HEK293T (cell line): Measurements from ENCODE around the gene WFDC2.

Source experiments
- CTCF ChIA-PET: fragments of 350-600 bp; formaldehyde crosslinking; extraction: SDS; loops from one replicate; lab custom pipeline; 2021; ENCODE audit warnings: antibody characterized with exemption, inconsistent platforms; lab: Yijun Ruan, JAX
- POLR2A ChIA-PET: fragments of 350-600 bp; formaldehyde crosslinking; extraction: SDS; loops from one replicate; lab custom pipeline; 2020; ENCODE audit warnings: antibody characterized with exemption, inconsistent platforms; lab: Yijun Ruan, JAX
- DNase-seq: peaks from one replicate; pipeline ENCODE4 v3.0.0; 2012; ENCODE audit warnings: mixed read lengths; ENCODE audit errors: extremely low spot score
- ARNT ChIP-seq: fragments of 450-650 bp; IDR thresholded peaks from 2 replicates; pipeline ENCODE4 v1.6.1; 2017; ENCODE audit warnings: mild to moderate bottlenecking
- BHLHE40 ChIP-seq: fragments of 450-650 bp; IDR thresholded peaks from 2 replicates; pipeline ENCODE4 v1.6.1; 2016; ENCODE audit warnings: mild to moderate bottlenecking, moderate library complexity, borderline replicate concordance
- CTBP1 ChIP-seq: fragments of 450-650 bp; IDR thresholded peaks from 2 replicates; pipeline ENCODE4 v1.6.1; 2016; ENCODE audit warnings: borderline replicate concordance
- ELF4 ChIP-seq: fragments of 450-650 bp; IDR thresholded peaks from 2 replicates; pipeline ENCODE4 v1.6.1; 2017; ENCODE audit warnings: antibody characterized with exemption
- FOXA1 ChIP-seq: fragments of 450-650 bp; IDR thresholded peaks from 2 replicates; pipeline ENCODE4 v1.6.1; 2016; ENCODE audit warnings: mild to moderate bottlenecking
- FOXK2 ChIP-seq: fragments of 450-650 bp; IDR thresholded peaks from 2 replicates; pipeline ENCODE4 v1.6.1; 2016; ENCODE audit warnings: mild to moderate bottlenecking
- FOXM1 ChIP-seq: fragments of 450-650 bp; IDR thresholded peaks from 2 replicates; pipeline ENCODE4 v1.6.1; 2017; ENCODE audit warnings: mild to moderate bottlenecking, borderline replicate concordance
- HDGF ChIP-seq: fragments of 450-650 bp; IDR thresholded peaks from 2 replicates; pipeline ENCODE4 v1.6.1; 2017; ENCODE audit warnings: antibody characterized with exemption, borderline replicate concordance
- L3MBTL2 ChIP-seq: fragments of 450-650 bp; conservative IDR thresholded peaks from 2 replicates; pipeline ENCODE4 v1.6.1; 2016; ENCODE audit warnings: mild to moderate bottlenecking
- LEF1 ChIP-seq: fragments of 450-650 bp; IDR thresholded peaks from 2 replicates; pipeline ENCODE4 v1.6.1; 2017; ENCODE audit warnings: mild to moderate bottlenecking, borderline replicate concordance
- NFRKB ChIP-seq: fragments of 450-650 bp; IDR thresholded peaks from 2 replicates; pipeline ENCODE4 v1.6.1; 2016; ENCODE audit warnings: mild to moderate bottlenecking, moderate library complexity
- PKNOX1 ChIP-seq: fragments of 450-650 bp; IDR thresholded peaks from 2 replicates; pipeline ENCODE4 v1.6.1; 2016
- SP1 ChIP-seq: fragments of 450-650 bp; IDR thresholded peaks from 2 replicates; pipeline ENCODE4 v1.6.1; 2017
- SUZ12 ChIP-seq: fragments of 450-650 bp; IDR thresholded peaks from 2 replicates; pipeline ENCODE4 v1.6.1; 2016; ENCODE audit warnings: mild to moderate bottlenecking
- TARDBP ChIP-seq: fragments of 450-650 bp; IDR thresholded peaks from 2 replicates; pipeline ENCODE4 v1.6.1; 2016
- ZNF384 ChIP-seq: fragments of 450-650 bp; IDR thresholded peaks from 2 replicates; pipeline ENCODE4 v1.6.1; 2016

WFDC2 gene

GRCh38 chr20:45436732-45437485, 32.6 kb upstream of the WFDC2 start:
- CTCF ChIA-PET: interaction anchor here (0.5 to 5.2 kb wide), 17 partner anchors 8 to 334 kb away, joined by 3 to 56 read pairs (median 5); partner anchors contain the start of genes PIGT, SYS1 and WFDC11
- peak; percentile 85 for DNase-seq
- POLR2A ChIA-PET: interaction anchor here (0.7 to 2.5 kb wide), 10 partner anchors 13 to 143 kb away, joined by 3 to 16 read pairs (median 3); partner anchors contain the start of genes PIGT and SYS1
- TF ChIP-seq NFRKB: no peak
- TF ChIP-seq ELF4: no peak
- TF ChIP-seq CTBP1: no peak
- TF ChIP-seq LEF1: no peak
- no peak for TF ChIP-seq FOXK2
- TF ChIP-seq ZNF384: no peak
- TF ChIP-seq SUZ12: no peak
- TF ChIP-seq TARDBP: no peak
- no peak for TF ChIP-seq FOXA1
- TF ChIP-seq PKNOX1: no peak
- no peak for TF ChIP-seq FOXM1
- TF ChIP-seq L3MBTL2: no peak

GRCh38 chr20:45440424-45440823, 29.1 kb upstream of the WFDC2 start:
- TF ChIP-seq ARNT (no peak), SUZ12 (no peak), ELF4 (no peak), NFRKB (no peak), SP1 (no peak), ZNF384 (no peak), FOXM1 (no peak), HDGF (no peak), FOXK2 (no peak), LEF1 (no peak)
- ChIA-PET CTCF (interaction anchor here (0.5 kb wide), 1 partner anchor 117 kb away, joined by 3 read pairs; no protein-coding TSS in a partner anchor), POLR2A (no interaction called here)
- no peak for DNase-seq

GRCh38 chr20:45440891-45441685, 28.5 kb upstream of the WFDC2 start:
- TF ChIP-seq FOXM1 (no peak), ZNF384 (no peak), SUZ12 (no peak), CTBP1 (no peak), FOXK2 (no peak), TARDBP (no peak), L3MBTL2 (no peak), BHLHE40 (no peak), ARNT (no peak), NFRKB (no peak), PKNOX1 (no peak), LEF1 (no peak), ELF4 (no peak), SP1 (no peak), HDGF (no peak), FOXA1 (no peak)
- CTCF ChIA-PET: interaction anchor here (0.5 kb wide), 1 partner anchor 118 kb away, joined by 3 read pairs; no protein-coding TSS in a partner anchor
- POLR2A ChIA-PET: no interaction called here
- DNase-seq: no peak

DNA sequence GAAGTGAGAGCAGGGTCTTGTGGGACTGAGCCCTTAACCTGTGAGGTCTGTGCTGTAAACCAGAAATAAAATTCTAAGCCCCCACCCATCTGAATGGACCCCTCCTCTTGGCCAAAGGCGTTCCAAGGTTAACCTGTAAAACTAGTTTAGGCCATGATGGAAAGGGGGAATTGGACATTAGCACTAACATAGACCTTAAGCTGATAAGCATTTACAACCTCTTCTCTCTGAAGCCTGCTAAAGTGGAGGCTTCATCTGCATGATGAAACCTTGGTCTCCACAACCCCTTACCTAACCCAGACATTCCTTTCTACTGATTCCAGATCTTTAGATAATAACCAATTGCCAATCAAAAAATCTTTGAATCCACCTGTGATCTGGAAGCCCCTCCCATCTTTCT, 27.8 kb upstream of the WFDC2 start:
- TF ChIP-seq ARNT (no peak), SUZ12 (no peak), BHLHE40 (no peak), TARDBP (no peak), L3MBTL2 (no peak), PKNOX1 (no peak), LEF1 (no peak), ELF4 (no peak), ZNF384 (no peak), CTBP1 (no peak), HDGF (no peak), NFRKB (no peak)
- DNase-seq: no peak
- ChIA-PET CTCF (no interaction called here), POLR2A (no interaction called here)

DNA sequence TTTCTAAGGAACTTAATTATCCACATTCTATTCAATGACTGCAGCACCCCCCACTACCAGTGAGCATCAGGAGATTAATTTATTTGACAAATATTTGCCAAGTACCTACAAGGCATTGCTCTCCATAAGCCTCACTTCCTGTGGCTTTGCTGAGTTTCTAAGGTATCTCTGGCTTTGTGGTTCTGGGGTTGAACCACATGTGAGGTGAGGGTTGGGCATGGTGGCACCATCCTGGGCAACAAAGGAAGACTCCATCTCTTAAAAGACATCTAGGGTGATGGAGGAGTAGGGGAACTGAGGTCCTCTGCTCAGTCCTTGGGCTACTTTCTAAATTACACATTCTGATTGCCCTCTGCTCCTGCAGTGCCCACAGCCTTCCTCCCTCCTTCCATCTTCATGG, 25.5 kb upstream of the WFDC2 start:
- TF ChIP-seq SP1 (no peak), FOXK2 (no peak), TARDBP (no peak), LEF1 (no peak), CTBP1 (no peak), ZNF384 (no peak), BHLHE40 (no peak), HDGF (no peak), ELF4 (no peak), PKNOX1 (no peak), FOXA1 (no peak), NFRKB (no peak), L3MBTL2 (no peak), ARNT (no peak), FOXM1 (no peak), SUZ12 (no peak)
- ChIA-PET POLR2A (no interaction called here), CTCF (no interaction called here)
- DNase-seq: no peak
